ENCODE results near the gene ANKRD33. TPM values are rescaled to one million over a fixed set of nuclear protein-coding genes. Genes with fewer than 3 reads are reported as not detected.
A peak's percentile ranks its signal among the peaks of the same experiment; 100 is the strongest.

Gene ANKRD33
- polyA plus RNA-seq, 1 experiment, result not detected

GRCh38 chr12:51886021-51886710, 1.7 kb upstream of the ANKRD33 start:
- H3K4me3 ChIP-seq (ENCODE audit: low read depth, low read length), result no peak overlapping the region
- ChIA-PET POLR2A (interaction anchor here (0.6 kb wide), 1 partner anchor 15 kb away, joined by 5 read pairs; no protein-coding TSS in a partner anchor), CTCF (interaction anchor here (0.7 to 3.0 kb wide), 12 partner anchors 8 to 465 kb away, joined by 3 to 24 read pairs (median 4); no protein-coding TSS in a partner anchor)
- no peaks in the 10 kb centered on the region for H3K27me3 ChIP-seq (ENCODE audit: control insufficient read depth, insufficient read depth, low read length)
- no peak for TF ChIP-seq CTCF (IDR thresholded peaks at IDR 0.05; ENCODE audit: insufficient read depth, low read depth, low read length)
- H3K36me3 ChIP-seq (ENCODE audit: control insufficient read depth, insufficient read depth, low read length), result no peaks in the 10 kb centered on the region
- peak; percentile 88 for DNase-seq (ENCODE audit: low read depth)

GRCh38 chr12:51888316-51889215, 663 bp downstream of the ANKRD33 start:
- no peak overlapping the region for H3K4me3 ChIP-seq (ENCODE audit: low read depth, low read length)
- no peaks in the 10 kb centered on the region for H3K27me3 ChIP-seq (ENCODE audit: control insufficient read depth, insufficient read depth, low read length)
- no peak for DNase-seq (ENCODE audit: low read depth)
- ChIA-PET CTCF (interaction anchor here (0.8 to 3.0 kb wide), 9 partner anchors 9 to 137 kb away, joined by 3 to 28 read pairs (median 4); no protein-coding TSS in a partner anchor), POLR2A (no interaction called here)
- no peaks in the 10 kb centered on the region for H3K36me3 ChIP-seq (ENCODE audit: control insufficient read depth, insufficient read depth, low read length)
- no peak for TF ChIP-seq CTCF (IDR thresholded peaks at IDR 0.05; ENCODE audit: insufficient read depth, low read depth, low read length)

GRCh38 chr12:51889216-51890132, 1.6 kb downstream of the ANKRD33 start:
- peak; percentile 32; the same call in 1 of the 2 replicates for TF ChIP-seq CTCF (IDR thresholded peaks at IDR 0.05; ENCODE audit: insufficient read depth, low read depth, low read length)
- ChIA-PET CTCF (interaction anchor here (0.6 to 3.0 kb wide), 12 partner anchors 8 to 465 kb away, joined by 3 to 28 read pairs (median 3); partner anchors contain the start of gene SLC4A8), POLR2A (no interaction called here)
- H3K36me3 ChIP-seq (ENCODE audit: control insufficient read depth, insufficient read depth, low read length), result no peaks in the 10 kb centered on the region
- H3K4me3 ChIP-seq (ENCODE audit: low read depth, low read length), result no peak overlapping the region
- H3K27me3 ChIP-seq (ENCODE audit: control insufficient read depth, insufficient read depth, low read length), result no peaks in the 10 kb centered on the region
- DNase-seq (ENCODE audit: low read depth), result no peak

- Histone ChIP-seq H3K36me3 (ENCODE audit: control insufficient read depth, insufficient read depth, low read length) (no peaks in the 10 kb centered on the region), H3K27me3 (ENCODE audit: control insufficient read depth, insufficient read depth, low read length) (no peaks in the 10 kb centered on the region), H3K4me3 (ENCODE audit: low read depth, low read length) (no peak overlapping the region)
- ChIA-PET CTCF (interaction anchor here (0.6 to 3.0 kb wide), 10 partner anchors 10 to 466 kb away, joined by 3 to 28 read pairs (median 3); partner anchors contain the start of gene SLC4A8), POLR2A (no interaction called here)
- DNase-seq (ENCODE audit: low read depth), result no peak
- TF ChIP-seq CTCF (IDR thresholded peaks at IDR 0.05; ENCODE audit: insufficient read depth, low read depth, low read length), result no peak
Measured at GRCh38 chr12:51890133-51890464, 2.2 kb downstream of the ANKRD33 start.

Measured in BJ (cell line).